ENCODE results near the gene SLC24A3.

SLC24A3 gene

GRCh38 chr20:19688031-19688806, 475.8 kb downstream of the SLC24A3 start:
- Histone ChIP-seq H3K36me3 (replicated peaks; ENCODE audit: low read depth, low read length) (no peaks in the 10 kb centered on the region), H4K20me1 (ENCODE audit: insufficient read depth, low read length) (no peaks in the 10 kb centered on the region), H3K4me2 (ENCODE audit: low read length) (no peak overlapping the region), H3K27me3 (ENCODE audit: low read depth, low read length) (peaks cover 44% of the 10 kb centered on the region), H3K4me3 (ENCODE audit: low read length) (no peak overlapping the region), H3K79me2 (ENCODE audit: low read length) (no peaks in the 10 kb centered on the region), H2AFZ (ENCODE audit: low read depth, low read length) (no peak overlapping the region), H3K9ac (ENCODE audit: low read length) (no peak overlapping the region), H3K4me1 (ENCODE audit: low read length) (0 out of 2 replicates have a peak, but pooled peaks cover 4% of the 10 kb centered on the region), H3K27ac (ENCODE audit: low read length) (no peak overlapping the region), H3K9me3 (ENCODE audit: insufficient read depth, low read length) (peaks cover 15% of the 10 kb centered on the region; the same call in 1 of the 2 replicates)
- TF ChIP-seq EZH2phosphoT487 (IDR thresholded peaks at IDR 0.05; ENCODE audit: low read depth) (no peak), CTCF (IDR thresholded peaks at IDR 0.05; ENCODE audit: low read depth, low read length) (peak; percentile 32)

- H4K20me1 ChIP-seq (ENCODE audit: insufficient read depth, low read length): no peaks in the 10 kb centered on the region
- H3K4me1 ChIP-seq (ENCODE audit: low read length): 0 out of 2 replicates have a peak, but pooled peaks cover 4% of the 10 kb centered on the region
- H2AFZ ChIP-seq (ENCODE audit: low read depth, low read length): no peak overlapping the region
- no peak for TF ChIP-seq CTCF (IDR thresholded peaks at IDR 0.05; ENCODE audit: low read depth, low read length)
- no peak for TF ChIP-seq EZH2phosphoT487 (IDR thresholded peaks at IDR 0.05; ENCODE audit: low read depth)
- no peak overlapping the region for H3K9ac ChIP-seq (ENCODE audit: low read length)
- no peak overlapping the region for H3K27ac ChIP-seq (ENCODE audit: low read length)
- peaks cover 9% of the 10 kb centered on the region; the same call in 1 of the 2 replicates for H3K9me3 ChIP-seq (ENCODE audit: insufficient read depth, low read length)
- no peak overlapping the region for H3K4me3 ChIP-seq (ENCODE audit: low read length)
- no peak overlapping the region for H3K4me2 ChIP-seq (ENCODE audit: low read length)
- H3K27me3 ChIP-seq (ENCODE audit: low read depth, low read length): peaks cover 52% of the 10 kb centered on the region
- no peaks in the 10 kb centered on the region for H3K79me2 ChIP-seq (ENCODE audit: low read length)
- no peaks in the 10 kb centered on the region for H3K36me3 ChIP-seq (replicated peaks; ENCODE audit: low read depth, low read length)
Observed at GRCh38 chr20:19690462-19690861, 478.0 kb downstream of the SLC24A3 start.

- H3K79me2 ChIP-seq (ENCODE audit: low read length): no peaks in the 10 kb centered on the region
- H3K4me1 ChIP-seq (ENCODE audit: low read length): 0 out of 2 replicates have a peak, but pooled peaks cover 4% of the 10 kb centered on the region
- no peak for TF ChIP-seq EZH2phosphoT487 (IDR thresholded peaks at IDR 0.05; ENCODE audit: low read depth)
- no peak for TF ChIP-seq CTCF (IDR thresholded peaks at IDR 0.05; ENCODE audit: low read depth, low read length)
- no peak overlapping the region for H3K9ac ChIP-seq (ENCODE audit: low read length)
- H3K4me3 ChIP-seq (ENCODE audit: low read length): no peak overlapping the region
- no peaks in the 10 kb centered on the region for H3K36me3 ChIP-seq (replicated peaks; ENCODE audit: low read depth, low read length)
- no peak overlapping the region for H2AFZ ChIP-seq (ENCODE audit: low read depth, low read length)
- no peaks in the 10 kb centered on the region for H4K20me1 ChIP-seq (ENCODE audit: insufficient read depth, low read length)
- H3K9me3 ChIP-seq (ENCODE audit: insufficient read depth, low read length): 0 out of 2 replicates have a peak, but pooled peaks cover 4% of the 10 kb centered on the region
- no peak overlapping the region for H3K27ac ChIP-seq (ENCODE audit: low read length)
- no peak overlapping the region for H3K4me2 ChIP-seq (ENCODE audit: low read length)
- H3K27me3 ChIP-seq (ENCODE audit: low read depth, low read length): peaks cover 49% of the 10 kb centered on the region
Observed at GRCh38 chr20:19691125-19691524, 478.7 kb downstream of the SLC24A3 start.

GRCh38 chr20:19692100-19692499, 479.7 kb downstream of the SLC24A3 start:
- H3K4me1 ChIP-seq (ENCODE audit: low read length): 0 out of 2 replicates have a peak, but pooled peaks cover 4% of the 10 kb centered on the region
- no peak overlapping the region for H2AFZ ChIP-seq (ENCODE audit: low read depth, low read length)
- no peak overlapping the region for H3K4me2 ChIP-seq (ENCODE audit: low read length)
- no peaks in the 10 kb centered on the region for H3K36me3 ChIP-seq (replicated peaks; ENCODE audit: low read depth, low read length)
- H3K79me2 ChIP-seq (ENCODE audit: low read length): no peaks in the 10 kb centered on the region
- H3K4me3 ChIP-seq (ENCODE audit: low read length): no peak overlapping the region
- H3K27me3 ChIP-seq (ENCODE audit: low read depth, low read length): peaks cover 46% of the 10 kb centered on the region
- no peak overlapping the region for H3K9ac ChIP-seq (ENCODE audit: low read length)
- TF ChIP-seq CTCF (IDR thresholded peaks at IDR 0.05; ENCODE audit: low read depth, low read length) (no peak), EZH2phosphoT487 (IDR thresholded peaks at IDR 0.05; ENCODE audit: low read depth) (no peak)
- no peaks in the 10 kb centered on the region for H3K9me3 ChIP-seq (ENCODE audit: insufficient read depth, low read length)
- no peaks in the 10 kb centered on the region for H4K20me1 ChIP-seq (ENCODE audit: insufficient read depth, low read length)
- H3K27ac ChIP-seq (ENCODE audit: low read length): no peak overlapping the region
